Measurements from ENCODE around the gene M1AP. TPM values are rescaled to one million over a fixed set of nuclear protein-coding genes. Genes with fewer than 3 reads are reported as not detected.

Gene M1AP
- total and polyA plus RNA-seq, 2 of the 4 experiments (the other 2 are of a cell fraction): 0.03 TPM; not detected in 1

DNA sequence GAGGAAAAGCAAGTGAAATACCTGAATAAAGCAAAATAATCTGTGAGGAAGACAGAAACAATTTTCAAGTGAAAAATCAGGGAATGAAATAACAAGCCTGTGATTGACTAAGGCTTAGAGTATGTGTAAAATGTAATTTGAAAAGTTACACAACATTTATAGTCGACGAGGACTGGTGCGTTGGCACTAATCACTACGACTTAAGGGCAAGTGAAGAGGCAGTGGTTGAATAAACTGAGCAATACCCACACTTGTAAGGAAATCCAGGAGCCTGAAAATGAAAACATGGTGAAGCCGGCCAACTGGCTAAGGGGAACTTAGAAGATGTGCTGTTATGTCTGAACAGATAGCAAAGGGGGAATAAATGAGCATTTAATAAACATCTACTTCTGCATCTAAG is 80.2 kb downstream of the M1AP start:
- Histone ChIP-seq H3K9ac (ENCODE audit: low read depth, low read length) (no peak overlapping the region), H3K9me1 (ENCODE audit: insufficient read depth, low read length) (peaks cover 25% of the 10 kb centered on the region), H3K4me3 (ENCODE audit: insufficient read depth, low read depth, low read length) (no peak overlapping the region), H3K14ac (replicated peaks; ENCODE audit: low read depth, low read length) (peak overlapping the region; percentile 87), H3K56ac (ENCODE audit: extremely low read depth, insufficient read depth, low read length) (peak overlapping the region; percentile 62), H3K4ac (ENCODE audit: low read depth, low read length) (peak overlapping the region; percentile 93), H4K5ac (ENCODE audit: low read depth, low read length) (peak overlapping the region; percentile 91), H3K23ac (ENCODE audit: low read depth, low read length) (peak overlapping the region; percentile 73), H3K79me1 (ENCODE audit: low read depth in 1 of 2, low read length in 2 of 2) (no peaks in the 10 kb centered on the region), H4K8ac (ENCODE audit: low read depth in 2 of 2, low read length in 2 of 2) (peak overlapping the region; percentile 78 to 91), H2BK20ac (ENCODE audit: low read depth, low read length) (peak overlapping the region; percentile 97), H2AK5ac (ENCODE audit: low read depth, low read length) (peak overlapping the region; percentile 90), H2BK120ac (ENCODE audit: low read depth, low read length) (peak overlapping the region; percentile 92), H3K27me3 (ENCODE audit: control insufficient read depth, insufficient read depth, low read length) (no peaks in the 10 kb centered on the region), H2AFZ (replicated peaks; ENCODE audit: low read length, poor library complexity) (peak overlapping the region; percentile 3), H3K36me3 (ENCODE audit: control insufficient read depth, insufficient read depth, low read length) (no peaks in the 10 kb centered on the region), H2AK9ac (replicated peaks; ENCODE audit: low read depth, low read length, poor library complexity) (peak overlapping the region; percentile 42), H3K4me1 (ENCODE audit: control insufficient read depth, insufficient read depth, low read length) (peaks cover 14% of the 10 kb centered on the region), H4K91ac (ENCODE audit: insufficient read depth, low read depth, low read length) (peak overlapping the region; percentile 94), H3K27ac (ENCODE audit: insufficient read depth, low read length) (peak overlapping the region; percentile 68), H3K9me3 (ENCODE audit: control insufficient read depth, insufficient read depth, low read length) (no peaks in the 10 kb centered on the region), H3K18ac (ENCODE audit: low read depth, low read length) (peak overlapping the region; percentile 97), H2BK5ac (ENCODE audit: low read depth, low read length, poor library complexity, severe bottlenecking) (peak overlapping the region; percentile 99), H3K4me2 (ENCODE audit: low read depth, low read length) (peak overlapping the region; percentile 67; the same call in 1 of the 2 replicates), H4K20me1 (ENCODE audit: insufficient read depth, low read length) (no peaks in the 10 kb centered on the region), H2BK15ac (ENCODE audit: low read depth, low read length) (peak overlapping the region; percentile 90)
- DNase-seq (peak; percentile 88), ATAC-seq (ENCODE audit: low read depth) (peak; percentile 64)
- in situ Hi-C loops (cut with MboI; ENCODE audit: low sequenced_read_pairs) (no loop called here), intact Hi-C loops (cut with micrococcal nuclease) (no loop called here), dilution Hi-C loops (cut with HindIII; ENCODE audit: low sequenced_read_pairs, unreplicated experiment) (no loop called here)
- TF ChIP-seq, protein P1, sequence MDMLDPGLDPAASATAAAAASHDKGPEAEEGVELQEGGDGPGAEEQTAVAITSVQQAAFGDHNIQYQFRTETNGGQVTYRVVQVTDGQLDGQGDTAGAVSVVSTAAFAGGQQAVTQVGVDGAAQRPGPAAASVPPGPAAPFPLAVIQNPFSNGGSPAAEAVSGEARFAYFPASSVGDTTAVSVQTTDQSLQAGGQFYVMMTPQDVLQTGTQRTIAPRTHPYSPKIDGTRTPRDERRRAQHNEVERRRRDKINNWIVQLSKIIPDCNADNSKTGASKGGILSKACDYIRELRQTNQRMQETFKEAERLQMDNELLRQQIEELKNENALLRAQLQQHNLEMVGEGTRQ (IDR thresholded peaks at IDR 0.05; ENCODE audit: low read depth, low read length): no peak
- 0 out of 2 replicates have a peak, but pooled peaks have one; percentile 46 for TF ChIP-seq RFX5 (IDR thresholded peaks at IDR 0.05; ENCODE audit: low read depth, low read length)
- TF ChIP-seq CEBPB (IDR thresholded peaks at IDR 0.05; ENCODE audit: low read depth, low read length): peak; percentile 94
- POLR2A ChIA-PET (ENCODE audit: unreplicated experiment): interaction anchor here (1.3 kb wide), 1 partner anchor 15 kb away, joined by 3 read pairs; the partner anchor contains the start of gene LOXL3
- WGBS, 2 experiments (ENCODE audit: extremely low coverage in 2 of 2, insufficient read length in 1 of 2): no CpG with 5 or more reads among the region's 5 CpGs
- BruUV-seq (replicated peaks): no TSS peak
- CTCF ChIA-PET: no interaction called here
